WTC11 (cell line): ENCODE measurements around the gene WHAMM.

Source experiments
- CBFB ChIP-seq: sonication (generic); formaldehyde crosslinking; IDR thresholded peaks from 2 replicates; pipeline ENCODE4 v1.8.1; 2022; ENCODE audit warnings: mild to moderate bottlenecking, low read depth, missing genetic modification reagents
- CREB1 ChIP-seq: sonication (generic); formaldehyde crosslinking; IDR thresholded peaks from 2 replicates; pipeline ENCODE4 v1.8.0; 2023; ENCODE audit warnings: mild to moderate bottlenecking, missing genetic modification reagents
- FOXJ3 ChIP-seq: sonication (generic); formaldehyde crosslinking; IDR thresholded peaks from 2 replicates; pipeline ENCODE4 v1.9.0; 2021; ENCODE audit warnings: missing genetic modification reagents, mild to moderate bottlenecking, borderline replicate concordance
- NR3C1 ChIP-seq: sonication (generic); formaldehyde crosslinking; conservative IDR thresholded peaks from 2 replicates; pipeline ENCODE4 v1.8.1; 2023; ENCODE audit warnings: low read depth, mild to moderate bottlenecking, missing genetic modification reagents
- OVOL2 ChIP-seq: fragments of 250-450 bp; sonication (Bioruptor Pico); IDR thresholded peaks from 2 replicates; pipeline ENCODE4 v1.9.0; 2021; ENCODE audit warnings: mild to moderate bottlenecking, borderline replicate concordance
- SP1 ChIP-seq: sonication (generic); formaldehyde crosslinking; conservative IDR thresholded peaks from 2 replicates; pipeline ENCODE4 v1.8.1; 2022; ENCODE audit warnings: missing genetic modification reagents
- TF ChIP-seq, protein P1 (sequence below): fragments of 200-600 bp; IDR thresholded peaks from 2 replicates; pipeline ENCODE4 v1.8.0; 2022; ENCODE audit warnings: antibody characterized with exemption
- TF ChIP-seq, protein P2 (sequence below): sonication (generic); formaldehyde crosslinking; IDR thresholded peaks from 2 replicates; pipeline ENCODE4 v1.8.0; 2022; ENCODE audit warnings: mild to moderate bottlenecking, missing genetic modification reagents
- TF ChIP-seq, protein P3 (sequence below): sonication (generic); formaldehyde crosslinking; IDR thresholded peaks from 2 replicates; pipeline ENCODE4 v1.8.1; 2023; ENCODE audit warnings: mild to moderate bottlenecking, missing genetic modification reagents

DNA sequence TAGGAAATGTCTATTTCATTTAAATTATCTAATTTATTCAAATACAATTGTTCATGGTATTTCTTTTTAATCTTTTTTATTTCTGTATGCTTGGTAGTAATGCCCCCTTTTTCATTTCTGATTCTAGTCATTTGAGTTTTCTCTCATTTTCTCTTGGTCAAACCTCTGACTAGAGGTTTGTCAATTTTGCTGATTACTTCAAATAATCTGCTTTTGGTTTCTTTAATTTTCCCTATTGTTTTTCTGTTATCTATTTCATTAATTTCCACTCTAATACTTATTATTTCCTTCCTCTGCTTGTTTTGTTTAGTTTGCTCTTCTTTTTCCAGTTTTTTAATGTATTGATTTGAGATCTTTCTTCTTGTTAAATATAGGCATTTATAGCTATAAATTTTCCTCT is 15.7 kb upstream of the WHAMM start:
- TF ChIP-seq, protein P1, sequence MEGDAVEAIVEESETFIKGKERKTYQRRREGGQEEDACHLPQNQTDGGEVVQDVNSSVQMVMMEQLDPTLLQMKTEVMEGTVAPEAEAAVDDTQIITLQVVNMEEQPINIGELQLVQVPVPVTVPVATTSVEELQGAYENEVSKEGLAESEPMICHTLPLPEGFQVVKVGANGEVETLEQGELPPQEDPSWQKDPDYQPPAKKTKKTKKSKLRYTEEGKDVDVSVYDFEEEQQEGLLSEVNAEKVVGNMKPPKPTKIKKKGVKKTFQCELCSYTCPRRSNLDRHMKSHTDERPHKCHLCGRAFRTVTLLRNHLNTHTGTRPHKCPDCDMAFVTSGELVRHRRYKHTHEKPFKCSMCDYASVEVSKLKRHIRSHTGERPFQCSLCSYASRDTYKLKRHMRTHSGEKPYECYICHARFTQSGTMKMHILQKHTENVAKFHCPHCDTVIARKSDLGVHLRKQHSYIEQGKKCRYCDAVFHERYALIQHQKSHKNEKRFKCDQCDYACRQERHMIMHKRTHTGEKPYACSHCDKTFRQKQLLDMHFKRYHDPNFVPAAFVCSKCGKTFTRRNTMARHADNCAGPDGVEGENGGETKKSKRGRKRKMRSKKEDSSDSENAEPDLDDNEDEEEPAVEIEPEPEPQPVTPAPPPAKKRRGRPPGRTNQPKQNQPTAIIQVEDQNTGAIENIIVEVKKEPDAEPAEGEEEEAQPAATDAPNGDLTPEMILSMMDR: no peak
- TF ChIP-seq SP1 (no peak), NR3C1 (CRISPR knock-in tag) (no peak), CREB1 (CRISPR knock-in tag) (no peak), FOXJ3 (CRISPR knock-in tag) (no peak), CBFB (CRISPR knock-in tag) (no peak), OVOL2 (no peak)
- TF ChIP-seq, protein P2, sequence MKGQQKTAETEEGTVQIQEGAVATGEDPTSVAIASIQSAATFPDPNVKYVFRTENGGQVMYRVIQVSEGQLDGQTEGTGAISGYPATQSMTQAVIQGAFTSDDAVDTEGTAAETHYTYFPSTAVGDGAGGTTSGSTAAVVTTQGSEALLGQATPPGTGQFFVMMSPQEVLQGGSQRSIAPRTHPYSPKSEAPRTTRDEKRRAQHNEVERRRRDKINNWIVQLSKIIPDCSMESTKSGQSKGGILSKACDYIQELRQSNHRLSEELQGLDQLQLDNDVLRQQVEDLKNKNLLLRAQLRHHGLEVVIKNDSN (CRISPR knock-in tag): no peak
- TF ChIP-seq, protein P3, sequence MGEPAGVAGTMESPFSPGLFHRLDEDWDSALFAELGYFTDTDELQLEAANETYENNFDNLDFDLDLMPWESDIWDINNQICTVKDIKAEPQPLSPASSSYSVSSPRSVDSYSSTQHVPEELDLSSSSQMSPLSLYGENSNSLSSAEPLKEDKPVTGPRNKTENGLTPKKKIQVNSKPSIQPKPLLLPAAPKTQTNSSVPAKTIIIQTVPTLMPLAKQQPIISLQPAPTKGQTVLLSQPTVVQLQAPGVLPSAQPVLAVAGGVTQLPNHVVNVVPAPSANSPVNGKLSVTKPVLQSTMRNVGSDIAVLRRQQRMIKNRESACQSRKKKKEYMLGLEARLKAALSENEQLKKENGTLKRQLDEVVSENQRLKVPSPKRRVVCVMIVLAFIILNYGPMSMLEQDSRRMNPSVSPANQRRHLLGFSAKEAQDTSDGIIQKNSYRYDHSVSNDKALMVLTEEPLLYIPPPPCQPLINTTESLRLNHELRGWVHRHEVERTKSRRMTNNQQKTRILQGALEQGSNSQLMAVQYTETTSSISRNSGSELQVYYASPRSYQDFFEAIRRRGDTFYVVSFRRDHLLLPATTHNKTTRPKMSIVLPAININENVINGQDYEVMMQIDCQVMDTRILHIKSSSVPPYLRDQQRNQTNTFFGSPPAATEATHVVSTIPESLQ (CRISPR knock-in tag): no peak
